Measurements from ENCODE around the gene IL31RA.

IL31RA gene

GRCh38 chr5:55914971-55915370 lies 63.8 kb downstream of the IL31RA start:
- Histone ChIP-seq H3K27me3 (no peaks in the 10 kb centered on the region), H3K9me3 (no peaks in the 10 kb centered on the region), H3K36me3 (no peaks in the 10 kb centered on the region), H3K4me1 (no peaks in the 10 kb centered on the region; the same call in 1 of the 2 replicates), H3K4me3 (ENCODE audit: low read depth, low read length) (no peak overlapping the region)
- no peak for TF ChIP-seq CTCF (IDR thresholded peaks at IDR 0.05; ENCODE audit: low read depth, low read length)
- no peak for DNase-seq

GRCh38 chr5:55915783-55916182 lies 64.6 kb downstream of the IL31RA start:
- Histone ChIP-seq H3K4me1 (no peaks in the 10 kb centered on the region; the same call in 1 of the 2 replicates), H3K27me3 (no peaks in the 10 kb centered on the region), H3K9me3 (no peaks in the 10 kb centered on the region), H3K4me3 (ENCODE audit: low read depth, low read length) (no peak overlapping the region), H3K36me3 (no peaks in the 10 kb centered on the region)
- DNase-seq = peak; percentile 39
- TF ChIP-seq CTCF (IDR thresholded peaks at IDR 0.05; ENCODE audit: low read depth, low read length) = no peak

GRCh38 chr5:55916986-55917385 lies 65.8 kb downstream of the IL31RA start:
- Histone ChIP-seq H3K9me3 (no peaks in the 10 kb centered on the region), H3K27me3 (no peaks in the 10 kb centered on the region), H3K4me1 (no peaks in the 10 kb centered on the region; the same call in 1 of the 2 replicates), H3K4me3 (ENCODE audit: low read depth, low read length) (no peak overlapping the region), H3K36me3 (no peaks in the 10 kb centered on the region)
- DNase-seq = no peak
- no peak for TF ChIP-seq CTCF (IDR thresholded peaks at IDR 0.05; ENCODE audit: low read depth, low read length)

- Histone ChIP-seq H3K27me3 (no peaks in the 10 kb centered on the region), H3K9me3 (no peaks in the 10 kb centered on the region), H3K4me3 (ENCODE audit: low read depth, low read length) (no peak overlapping the region), H3K36me3 (no peaks in the 10 kb centered on the region), H3K4me1 (no peaks in the 10 kb centered on the region; the same call in 1 of the 2 replicates)
- TF ChIP-seq CTCF (IDR thresholded peaks at IDR 0.05; ENCODE audit: low read depth, low read length) = no peak
- no peak for DNase-seq
These were observed 66.4 kb downstream of the IL31RA start for GRCh38 chr5:55917402-55918086.

GRCh38 chr5:55918087-55919035 lies 67.2 kb downstream of the IL31RA start:
- H3K9me3 ChIP-seq = no peaks in the 10 kb centered on the region
- H3K4me1 ChIP-seq = no peaks in the 10 kb centered on the region; the same call in 1 of the 2 replicates
- no peaks in the 10 kb centered on the region for H3K27me3 ChIP-seq
- no peak for DNase-seq
- no peaks in the 10 kb centered on the region for H3K36me3 ChIP-seq
- no peak for TF ChIP-seq CTCF (IDR thresholded peaks at IDR 0.05; ENCODE audit: low read depth, low read length)
- no peak overlapping the region for H3K4me3 ChIP-seq (ENCODE audit: low read depth, low read length)
